VCaP (cell line): ENCODE results near the gene RAB13.
"Not testable (repeated sequence)": the region's sequence is repeated elsewhere in the genome, so short reads cannot be mapped to it uniquely, and the experiment has no call there.

Experiments
- H3K27ac ChIP-seq: fragments of 450-650 bp; 2 replicates; pipeline ENCODE4 v1.5.1; 2017
- TF ChIP-seq, protein P1 (sequence below): fragments of 450-650 bp; conservative IDR thresholded peaks from 2 replicates; pipeline ENCODE4 v1.5.1; 2017; ENCODE audit warnings: mild to moderate bottlenecking, moderate library complexity

RAB13 gene

DNA sequence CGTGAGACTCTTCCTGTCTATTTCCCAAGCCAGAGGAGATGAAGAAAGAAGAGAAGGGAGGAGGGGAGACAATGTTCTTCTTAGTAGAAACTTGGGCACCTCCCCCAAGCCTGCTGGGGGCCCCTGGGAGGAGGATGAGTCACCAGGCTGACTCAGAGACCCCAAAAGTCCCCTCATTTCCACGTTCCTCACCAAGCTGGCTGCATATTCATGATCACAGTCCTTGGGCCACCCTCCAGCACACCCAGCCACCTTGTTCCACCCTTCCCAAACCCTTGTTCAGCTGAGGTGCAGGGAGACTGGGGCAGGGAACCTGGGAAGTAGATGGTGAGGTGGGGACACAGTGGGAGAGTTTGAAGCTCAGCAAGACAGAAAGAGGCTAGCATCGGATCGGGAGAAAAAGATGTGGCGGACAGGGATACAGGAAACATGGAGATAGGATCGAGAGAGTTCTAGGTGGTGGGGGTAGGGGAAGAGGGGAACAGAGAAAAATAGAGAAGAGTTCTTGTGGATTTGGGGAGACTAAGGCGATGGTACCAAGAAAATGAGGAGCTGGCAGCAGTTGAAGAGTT is 712 bp downstream of the RAB13 start:
- H3K27ac ChIP-seq, result peak overlapping the region; percentile 68
- TF ChIP-seq, protein P1, sequence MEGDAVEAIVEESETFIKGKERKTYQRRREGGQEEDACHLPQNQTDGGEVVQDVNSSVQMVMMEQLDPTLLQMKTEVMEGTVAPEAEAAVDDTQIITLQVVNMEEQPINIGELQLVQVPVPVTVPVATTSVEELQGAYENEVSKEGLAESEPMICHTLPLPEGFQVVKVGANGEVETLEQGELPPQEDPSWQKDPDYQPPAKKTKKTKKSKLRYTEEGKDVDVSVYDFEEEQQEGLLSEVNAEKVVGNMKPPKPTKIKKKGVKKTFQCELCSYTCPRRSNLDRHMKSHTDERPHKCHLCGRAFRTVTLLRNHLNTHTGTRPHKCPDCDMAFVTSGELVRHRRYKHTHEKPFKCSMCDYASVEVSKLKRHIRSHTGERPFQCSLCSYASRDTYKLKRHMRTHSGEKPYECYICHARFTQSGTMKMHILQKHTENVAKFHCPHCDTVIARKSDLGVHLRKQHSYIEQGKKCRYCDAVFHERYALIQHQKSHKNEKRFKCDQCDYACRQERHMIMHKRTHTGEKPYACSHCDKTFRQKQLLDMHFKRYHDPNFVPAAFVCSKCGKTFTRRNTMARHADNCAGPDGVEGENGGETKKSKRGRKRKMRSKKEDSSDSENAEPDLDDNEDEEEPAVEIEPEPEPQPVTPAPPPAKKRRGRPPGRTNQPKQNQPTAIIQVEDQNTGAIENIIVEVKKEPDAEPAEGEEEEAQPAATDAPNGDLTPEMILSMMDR, result no peak

DNA sequence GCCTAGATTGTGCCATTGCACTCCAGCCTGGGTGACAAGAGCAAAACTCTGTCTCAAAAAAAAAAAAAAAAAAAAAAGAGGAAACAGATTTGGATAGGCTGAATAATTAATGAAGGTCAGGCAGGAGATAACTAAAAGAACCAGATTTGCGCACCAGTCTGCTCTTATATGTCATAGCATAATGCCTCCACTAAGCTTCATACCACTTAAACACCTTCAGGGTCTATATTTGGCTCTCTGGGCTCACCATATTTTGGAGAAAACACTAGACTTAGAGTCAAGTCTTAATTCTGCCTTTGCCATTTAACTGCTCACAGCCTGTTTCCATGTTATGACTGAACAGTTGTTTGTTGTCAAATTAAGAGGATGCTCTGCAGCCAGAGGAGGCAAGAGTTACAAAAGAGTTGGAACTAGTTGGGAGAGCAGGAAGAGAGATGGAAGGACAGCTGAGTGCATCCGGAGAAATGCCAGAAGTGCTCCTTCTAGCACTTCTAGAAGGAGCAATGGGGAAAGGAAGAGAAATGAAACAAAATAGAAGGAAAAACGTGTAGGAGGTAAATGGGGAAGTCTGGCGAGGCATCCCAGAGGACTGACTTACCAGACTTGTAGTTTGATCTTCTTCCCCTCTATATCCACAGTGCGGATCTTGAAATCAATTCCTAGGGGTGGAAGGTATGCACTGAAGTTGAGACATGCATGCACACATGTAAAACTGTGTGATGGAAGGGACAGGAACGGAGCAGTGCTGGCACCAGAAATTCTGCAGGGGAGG is 1.8 kb downstream of the RAB13 start:
- no peak overlapping the region for H3K27ac ChIP-seq
- TF ChIP-seq, protein P1, result no peak

DNA sequence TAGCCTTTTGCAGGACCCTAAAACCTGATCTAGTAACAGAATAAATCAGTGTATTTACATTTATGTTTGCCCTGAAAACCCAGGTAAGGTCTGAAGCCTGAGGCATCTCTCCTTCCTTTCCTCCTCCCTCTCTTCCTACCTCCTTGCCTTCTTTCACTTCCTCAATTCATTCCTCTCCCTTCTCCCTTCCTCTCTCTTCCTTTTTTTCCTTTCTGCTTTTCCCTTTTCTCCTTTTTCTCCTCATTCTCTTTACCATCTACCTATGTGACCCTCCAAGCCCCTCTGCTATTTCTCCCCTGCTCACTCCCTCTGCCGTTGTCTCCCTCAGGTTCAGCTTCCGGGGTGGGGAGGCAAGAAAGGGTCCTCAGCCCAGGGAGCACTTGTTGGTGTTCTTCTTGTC is 4.4 kb downstream of the RAB13 start:
- not testable (repeated sequence) for H3K27ac ChIP-seq

DNA sequence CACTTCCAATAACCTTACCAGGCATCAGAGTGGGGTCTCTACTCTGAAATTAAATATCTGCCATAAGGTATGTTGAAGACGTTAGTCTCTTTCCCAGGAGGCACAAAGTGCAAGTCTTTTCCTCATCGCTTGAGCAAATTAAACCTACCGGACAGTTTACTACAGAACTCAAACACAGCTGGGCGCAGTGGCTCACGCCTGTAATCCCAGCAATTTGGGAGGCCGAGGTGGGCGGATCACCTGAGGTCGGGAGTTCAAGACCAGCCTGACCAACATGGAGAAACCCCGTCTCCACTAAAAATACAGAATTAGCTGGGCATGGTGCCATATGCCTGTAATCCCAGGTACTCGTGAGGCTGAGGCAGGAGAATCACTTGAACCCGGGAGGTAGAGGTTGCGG is 7.0 kb downstream of the RAB13 start:
- peak overlapping the region; percentile 96 for H3K27ac ChIP-seq

DNA sequence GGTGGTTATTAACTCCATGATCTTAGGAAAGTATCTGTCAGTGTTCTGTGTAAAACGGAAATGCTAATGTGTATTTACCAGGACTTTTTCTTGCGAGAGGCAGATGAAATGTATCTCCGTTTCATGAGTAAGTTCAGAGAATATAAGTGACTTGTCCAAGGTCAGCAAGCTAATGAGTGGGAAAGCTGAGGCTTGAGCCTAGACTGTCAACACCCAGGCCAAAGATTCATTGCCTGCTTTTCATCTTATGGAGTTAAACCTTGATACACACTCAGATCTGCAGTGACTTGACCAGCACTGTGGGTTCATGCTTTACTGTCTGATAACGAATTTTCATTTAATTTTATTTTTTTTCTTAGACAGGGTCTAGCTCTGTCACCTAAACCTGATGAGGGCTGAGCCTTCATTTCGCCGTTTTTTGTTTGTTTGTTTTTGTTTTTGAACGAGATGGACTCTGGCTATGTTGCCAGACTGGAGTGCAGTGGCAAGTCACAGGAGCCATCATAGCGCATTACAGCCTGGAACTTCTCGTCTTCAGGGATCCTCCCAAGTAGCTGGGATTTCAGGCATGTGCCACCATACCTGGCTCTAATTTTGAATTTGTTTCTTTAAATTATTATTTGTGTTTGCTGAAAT is 7.7 kb downstream of the RAB13 start:
- H3K27ac ChIP-seq, result peak overlapping the region; percentile 96
- TF ChIP-seq, protein P1, result no peak

DNA sequence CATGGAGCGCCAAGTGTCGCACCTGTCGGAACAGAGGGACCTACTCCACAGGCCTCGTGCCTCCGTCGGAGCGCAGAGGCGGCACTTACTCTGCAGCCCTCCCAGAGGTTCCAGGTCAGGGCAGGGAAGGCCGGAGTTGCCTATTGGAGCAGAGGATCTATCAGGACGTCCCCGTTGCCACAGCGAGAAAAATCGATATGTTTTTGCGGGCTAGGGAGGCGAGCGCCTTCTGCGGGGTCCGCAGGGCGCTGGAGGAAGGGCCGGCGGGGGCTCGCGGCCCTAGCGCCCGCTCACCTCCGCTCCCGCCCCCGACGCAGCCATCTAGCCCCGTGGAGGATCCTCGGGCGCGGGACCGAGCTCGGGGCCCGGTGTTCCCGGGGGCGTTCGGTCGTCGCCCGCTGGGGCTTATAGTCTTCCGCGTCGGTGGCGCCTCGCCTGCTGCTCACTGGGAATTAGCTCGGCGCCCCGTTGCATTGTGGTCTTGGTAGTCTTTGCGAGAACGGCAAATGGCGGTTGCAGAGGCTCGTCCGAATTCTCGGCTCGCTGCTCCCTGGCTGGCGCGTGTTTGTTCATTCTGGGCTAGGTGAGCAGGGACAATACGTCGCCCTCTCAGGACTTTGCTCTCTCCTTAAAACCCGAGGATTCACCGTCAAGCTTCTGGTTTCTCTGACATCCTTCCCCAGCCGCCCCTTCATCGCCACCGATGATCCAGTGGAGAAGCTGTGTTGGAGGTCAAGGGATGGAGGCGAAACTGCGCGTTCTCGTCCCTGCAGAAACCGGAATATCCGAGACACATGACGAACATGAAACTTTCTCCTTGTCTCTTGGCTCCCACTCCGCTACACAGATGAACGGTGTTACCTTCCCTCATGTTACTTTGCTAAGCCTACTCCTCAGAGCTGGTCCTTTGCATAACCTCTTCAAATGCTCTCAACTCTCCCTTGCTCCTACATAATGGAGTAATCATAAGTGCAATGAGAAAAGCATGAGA is 8.6 kb downstream of the RAB13 start, which contains the start of gene JTB:
TSS of gene JTB (minus strand) at position 425 of the 991 bp plus-strand sequence. CDS start at position 3, 422 bp downstream.
- TF ChIP-seq, protein P1, result no peak
- H3K27ac ChIP-seq, result peak within 1 kb of the TSS; percentile 96

DNA sequence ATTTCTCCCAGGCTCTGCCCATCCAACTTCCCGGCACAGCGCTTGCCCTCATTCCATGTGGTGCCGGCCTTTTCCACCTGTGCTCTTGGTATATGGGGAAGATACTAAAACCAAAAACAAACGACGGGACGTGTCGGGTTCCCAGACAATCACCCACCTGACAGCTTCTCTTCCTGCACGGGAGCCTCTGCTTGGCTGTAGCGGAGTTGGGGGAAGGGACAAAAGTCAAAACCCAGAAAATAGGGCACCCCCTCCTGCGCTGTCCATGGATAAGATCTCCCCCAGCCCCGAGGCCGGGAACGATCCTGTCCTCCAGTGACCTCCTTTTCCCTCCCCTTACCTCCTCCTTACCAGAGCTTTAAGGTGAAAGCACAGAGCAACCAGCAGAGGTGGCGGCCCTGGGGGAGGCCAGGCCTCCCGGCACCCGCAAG is 9.3 kb downstream of the RAB13 start:
- H3K27ac ChIP-seq, result peak overlapping the region; percentile 96
- TF ChIP-seq, protein P1, result no peak

DNA sequence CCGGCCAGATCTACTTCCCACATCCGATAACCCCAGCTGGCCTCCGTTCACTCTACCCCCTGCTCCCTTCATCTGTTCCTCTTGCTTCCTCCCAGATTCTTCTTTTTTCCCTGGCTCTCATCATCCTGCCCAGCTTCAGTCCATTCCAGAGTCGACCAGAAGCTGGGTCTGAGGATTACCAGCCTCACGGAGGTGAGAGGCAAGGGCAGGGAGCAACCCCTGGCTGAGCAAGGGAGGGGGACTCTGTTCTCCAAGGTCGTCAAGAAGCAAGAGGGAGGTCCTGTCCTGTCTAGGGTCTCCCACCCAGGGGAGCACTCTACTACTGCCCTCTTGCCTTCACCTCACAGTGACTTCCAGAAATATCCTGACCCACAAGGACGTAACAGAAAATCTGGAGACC is 12.6 kb downstream of the RAB13 start:
- H3K27ac ChIP-seq, result no peak overlapping the region; the same call in 1 of the 2 replicates
- TF ChIP-seq, protein P1, result no peak
